GM10266 (cell line): ENCODE measurements around the gene BICC1.

Source experiments
- DNase-seq: peaks from one replicate; pipeline ENCODE4 v3.0.0; 2012; ENCODE audit errors: extremely low spot score
- TF ChIP-seq, protein P1 (sequence below): IDR thresholded peaks from 2 replicates; pipeline ENCODE4 v1.5.1; 2012; ENCODE audit warnings: mild to moderate bottlenecking, low read depth; ENCODE audit not compliant: control insufficient read depth, insufficient read depth; ENCODE audit errors: missing control alignments

Gene BICC1

DNA sequence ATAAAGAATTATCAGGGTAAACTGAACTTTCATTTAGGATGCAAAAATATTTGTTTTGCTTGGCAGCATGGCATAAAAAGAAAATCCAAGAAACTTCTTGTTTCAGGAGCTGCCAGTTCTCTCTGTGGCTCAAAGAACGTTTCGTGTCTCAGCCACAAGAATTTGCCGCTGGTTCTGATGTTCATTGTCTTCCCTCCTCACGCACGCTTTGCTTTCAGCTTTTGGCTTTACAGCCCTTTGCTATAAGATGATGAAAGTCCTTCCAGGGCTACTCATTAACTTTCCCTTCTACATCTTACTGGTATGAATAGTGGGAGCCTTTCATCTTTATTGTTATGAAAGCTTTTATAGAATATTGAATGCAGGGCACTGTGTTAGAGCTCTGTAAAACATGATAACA is 124.7 kb downstream of the BICC1 start:
- TF ChIP-seq, protein P1, sequence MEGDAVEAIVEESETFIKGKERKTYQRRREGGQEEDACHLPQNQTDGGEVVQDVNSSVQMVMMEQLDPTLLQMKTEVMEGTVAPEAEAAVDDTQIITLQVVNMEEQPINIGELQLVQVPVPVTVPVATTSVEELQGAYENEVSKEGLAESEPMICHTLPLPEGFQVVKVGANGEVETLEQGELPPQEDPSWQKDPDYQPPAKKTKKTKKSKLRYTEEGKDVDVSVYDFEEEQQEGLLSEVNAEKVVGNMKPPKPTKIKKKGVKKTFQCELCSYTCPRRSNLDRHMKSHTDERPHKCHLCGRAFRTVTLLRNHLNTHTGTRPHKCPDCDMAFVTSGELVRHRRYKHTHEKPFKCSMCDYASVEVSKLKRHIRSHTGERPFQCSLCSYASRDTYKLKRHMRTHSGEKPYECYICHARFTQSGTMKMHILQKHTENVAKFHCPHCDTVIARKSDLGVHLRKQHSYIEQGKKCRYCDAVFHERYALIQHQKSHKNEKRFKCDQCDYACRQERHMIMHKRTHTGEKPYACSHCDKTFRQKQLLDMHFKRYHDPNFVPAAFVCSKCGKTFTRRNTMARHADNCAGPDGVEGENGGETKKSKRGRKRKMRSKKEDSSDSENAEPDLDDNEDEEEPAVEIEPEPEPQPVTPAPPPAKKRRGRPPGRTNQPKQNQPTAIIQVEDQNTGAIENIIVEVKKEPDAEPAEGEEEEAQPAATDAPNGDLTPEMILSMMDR, result no peak
- DNase-seq, result no peak

DNA sequence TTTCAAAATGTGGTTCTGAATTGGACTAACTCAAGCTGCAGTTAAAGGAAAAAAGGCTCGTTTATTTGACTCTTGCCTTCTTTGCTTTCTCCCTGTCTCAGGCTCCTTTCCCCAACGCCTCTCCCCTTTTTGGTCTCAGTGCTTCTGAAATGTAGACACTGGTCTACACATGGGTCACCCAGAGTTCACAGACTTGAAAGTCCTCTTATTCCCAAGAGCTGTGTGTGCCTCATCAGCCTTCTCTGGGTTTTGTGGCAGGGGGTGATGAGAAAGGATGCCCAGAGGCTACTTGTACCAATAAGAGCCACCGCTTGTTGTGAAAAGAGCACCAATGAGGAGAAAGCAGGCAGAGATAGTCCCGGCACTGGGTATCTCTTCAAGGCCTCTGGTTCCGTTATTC is 125.7 kb downstream of the BICC1 start:
- no peak for DNase-seq
- TF ChIP-seq, protein P1, result no peak

DNA sequence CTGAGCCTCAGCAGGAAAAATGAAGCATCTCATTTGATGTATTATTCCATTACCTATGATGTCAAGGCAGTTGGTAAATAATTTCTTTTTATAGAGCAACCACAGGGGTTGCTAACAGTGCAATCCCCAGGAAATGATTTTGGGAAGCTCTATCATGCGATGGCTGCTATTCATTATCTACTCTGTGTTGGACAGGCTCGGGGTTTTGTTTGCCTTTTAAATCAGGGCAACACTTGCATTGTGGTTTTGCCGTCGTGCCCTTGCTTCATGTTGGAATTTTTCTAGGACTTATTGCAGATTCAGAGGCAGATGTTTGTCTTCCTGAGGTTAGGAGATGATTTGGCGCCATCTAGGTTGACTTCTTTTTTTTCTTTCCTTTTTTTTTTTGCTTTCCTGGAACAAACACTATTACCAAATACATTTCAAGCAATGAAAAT is 128.4 kb downstream of the BICC1 start:
- TF ChIP-seq, protein P1, result no peak
- DNase-seq, result no peak

DNA sequence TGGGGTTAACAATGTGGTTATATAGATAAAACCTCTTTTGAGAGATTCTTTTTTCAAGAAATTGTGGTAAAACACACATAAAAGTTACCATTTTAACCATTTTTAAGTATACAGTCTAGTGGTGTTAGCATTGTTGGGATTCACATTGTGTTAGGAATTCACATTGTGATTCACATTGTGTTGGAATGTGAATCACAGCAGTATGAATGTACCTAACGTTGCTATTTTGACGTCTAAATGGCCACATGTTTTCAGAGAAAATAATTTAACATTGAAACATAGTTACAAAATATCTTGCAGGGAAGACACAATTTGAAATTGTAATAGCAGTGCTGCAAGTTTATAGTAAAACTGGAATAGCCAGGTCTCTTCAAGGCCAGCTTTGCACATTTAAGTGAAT is 129.0 kb downstream of the BICC1 start:
- DNase-seq, result no peak
- TF ChIP-seq, protein P1, result no peak

- DNase-seq, result no peak
- TF ChIP-seq, protein P1, result no peak
These were observed 129.6 kb downstream of the BICC1 start for GRCh38 chr10:58642283-58642682.

GRCh38 chr10:58642916-58643428 is 130.3 kb downstream of the BICC1 start:
- TF ChIP-seq, protein P1, result no peak
- DNase-seq, result no peak

DNA sequence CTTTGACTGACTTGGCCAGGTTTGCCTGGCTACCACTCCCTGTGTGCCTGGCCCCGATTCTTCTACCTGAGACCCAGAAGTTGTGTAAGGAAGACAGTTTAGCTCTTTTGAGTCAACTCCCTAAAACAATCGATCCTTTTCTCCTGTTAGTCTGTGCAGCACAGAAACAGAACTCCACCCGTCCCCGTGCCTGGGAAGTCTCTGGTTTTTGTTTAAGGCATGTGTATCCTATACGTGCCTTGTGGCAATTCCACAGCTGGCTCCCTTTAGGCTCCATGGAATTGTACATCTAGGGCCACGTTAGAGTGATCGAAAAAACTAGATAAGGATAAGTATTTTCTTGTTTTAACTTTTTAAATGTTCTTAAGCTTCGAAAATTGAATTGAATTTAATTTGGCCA is 131.6 kb downstream of the BICC1 start:
- TF ChIP-seq, protein P1, result no peak

More for the DNA sequence above, 131.6 kb downstream of the BICC1 start:
- no peak for DNase-seq
